PC-9 (cell line): ENCODE data around the gene SHROOM3. TPM values are rescaled to one million over a fixed set of nuclear protein-coding genes. Genes with fewer than 3 reads are reported as not detected.

Source experiments
- BruUV-seq: library from RNA; stranded (reverse); fragments of 400-500 nt; replicated peaks from 2 replicates; lab custom pipeline; 2021; lab: Mats Ljungman, UMichigan
- CTCF ChIA-PET: fragments of 300-600 bp; sonication (Branson Sonifier 250); formaldehyde crosslinking; loops from one replicate; lab custom pipeline; 2022; ENCODE audit warnings: antibody characterized with exemption; lab: Charles Lee
- POLR2A ChIA-PET: fragments of 300-600 bp; sonication (Branson Sonifier 250); formaldehyde crosslinking; loops from one replicate; lab custom pipeline; 2022; ENCODE audit warnings: antibody characterized with exemption; ENCODE audit not compliant: unreplicated experiment; lab: Charles Lee
- DNase-seq, 2 experiments: peaks; one replicate each; pipeline versions ENCODE4 v3.0.0 to v3.0.0-alpha.2; 2015 to 2022; ENCODE audit warnings: mixed read lengths in 1 of 2
- H2AFZ ChIP-seq: fragments of 200-600 bp; sonication (generic); 2 replicates; pipeline ENCODE4 v1.8.1; 2017; ENCODE audit warnings: antibody characterized with exemption
- H3F3A ChIP-seq: fragments of 200-600 bp; sonication (generic); 2 replicates; pipeline ENCODE4 v1.8.1; 2017; ENCODE audit warnings: antibody characterized with exemption, mild to moderate bottlenecking, low read depth; ENCODE audit not compliant: insufficient read depth
- H3K27ac ChIP-seq: fragments of 200-600 bp; sonication (generic); 2 replicates; pipeline ENCODE4 v1.6.1; 2016; ENCODE audit warnings: mixed run types
- H3K27me3 ChIP-seq: fragments of 200-600 bp; sonication (generic); 2 replicates; pipeline ENCODE4 v1.6.1; 2016; ENCODE audit warnings: low read depth, mixed run types; ENCODE audit not compliant: insufficient read depth
- H3K36me3 ChIP-seq: fragments of 200-600 bp; sonication (generic); 2 replicates; pipeline ENCODE4 v1.6.1; 2016; ENCODE audit warnings: low read depth, mixed run types
- H3K4me1 ChIP-seq: fragments of 200-600 bp; sonication (generic); replicated peaks from 2 replicates; pipeline ENCODE4 v1.6.1; 2016; ENCODE audit warnings: mixed run types; ENCODE audit not compliant: insufficient read depth
- H3K4me2 ChIP-seq: fragments of 200-600 bp; sonication (generic); 2 replicates; pipeline ENCODE4 v1.6.1; 2017; ENCODE audit warnings: mixed run types
- H3K4me3 ChIP-seq: fragments of 200-600 bp; sonication (generic); 2 replicates; pipeline ENCODE4 v1.6.1; 2016; ENCODE audit warnings: mixed run types
- H3K79me2 ChIP-seq: fragments of 200-600 bp; sonication (generic); 2 replicates; pipeline ENCODE4 v1.6.1; 2017; ENCODE audit warnings: low read depth, mixed run types
- H3K9me2 ChIP-seq: fragments of 200-600 bp; sonication (generic); 2 replicates; pipeline ENCODE4 v1.8.1; 2017; ENCODE audit warnings: mild to moderate bottlenecking; ENCODE audit not compliant: insufficient read depth
- H3K9me3 ChIP-seq: fragments of 200-600 bp; sonication (generic); 2 replicates; pipeline ENCODE4 v1.8.1; 2016; ENCODE audit warnings: low read depth; ENCODE audit not compliant: insufficient read depth
- H4K20me1 ChIP-seq: fragments of 200-600 bp; sonication (generic); 2 replicates; pipeline ENCODE4 v1.8.1; 2017; ENCODE audit not compliant: insufficient read depth
- CTCF ChIP-seq: fragments of 200-600 bp; sonication (generic); conservative IDR thresholded peaks from 2 replicates; pipeline ENCODE4 v1.6.1; 2017; ENCODE audit warnings: mixed run types, antibody characterized with exemption, mild to moderate bottlenecking, moderate library complexity
- EZH2 ChIP-seq: fragments of 200-600 bp; sonication (generic); IDR thresholded peaks from 2 replicates; pipeline ENCODE4 v1.8.0; 2017; ENCODE audit warnings: antibody characterized with exemption, low read depth
- intact Hi-C: fragments of 100-400 bp; cut with micrococcal nuclease; formaldehyde crosslinking; loops from one replicate; pipeline ENCODE4 v1.10.0; 2022; ENCODE audit not compliant: unreplicated experiment
- total RNA-seq: library from RNA; stranded (reverse); gene quantifications from 2 replicates; pipeline ENCODE4 v1.2.3, GENCODE V29; 2021

Gene SHROOM3
- total RNA-seq, 1 experiment from 2014 or later = 44.3 TPM

GRCh38 chr4:76738086-76738931 is 303.3 kb downstream of the SHROOM3 start:
- Histone ChIP-seq H3K9me3 (no peaks in the 10 kb centered on the region), H3K27me3 (no peaks in the 10 kb centered on the region), H3K36me3 (no peaks in the 10 kb centered on the region), H4K20me1 (no peaks in the 10 kb centered on the region), H2AFZ (no peak overlapping the region), H3K27ac (no peak overlapping the region), H3K4me3 (no peak overlapping the region), H3K4me2 (no peak overlapping the region), H3K9me2 (no peaks in the 10 kb centered on the region), H3F3A (no peaks in the 10 kb centered on the region), H3K4me1 (no peaks in the 10 kb centered on the region), H3K79me2 (0 out of 2 replicates have a peak, but pooled peaks cover 17% of the 10 kb centered on the region)
- CTCF ChIA-PET = no interaction called here
- POLR2A ChIA-PET = no interaction called here
- BruUV-seq = no TSS peak
- DNase-seq = no peak
- intact Hi-C loops = no loop called here
- no peak for TF ChIP-seq EZH2
- TF ChIP-seq CTCF = no peak

- Histone ChIP-seq H3K9me2 (no peaks in the 10 kb centered on the region), H3F3A (no peaks in the 10 kb centered on the region; the same call in 1 of the 2 replicates), H3K9me3 (no peaks in the 10 kb centered on the region), H2AFZ (no peak overlapping the region), H3K4me2 (no peak overlapping the region), H3K4me3 (no peak overlapping the region), H4K20me1 (peaks cover 7% of the 10 kb centered on the region; the same call in 1 of the 2 replicates), H3K4me1 (no peaks in the 10 kb centered on the region), H3K27ac (no peak overlapping the region), H3K27me3 (no peaks in the 10 kb centered on the region), H3K36me3 (no peaks in the 10 kb centered on the region; the same call in 1 of the 2 replicates), H3K79me2 (0 out of 2 replicates have a peak, but pooled peaks cover 17% of the 10 kb centered on the region)
- DNase-seq = no peak
- no TSS peak for BruUV-seq
- TF ChIP-seq CTCF (no peak), EZH2 (no peak)
- intact Hi-C loops = no loop called here
- POLR2A ChIA-PET = no interaction called here
- CTCF ChIA-PET = no interaction called here
Observed at GRCh38 chr4:76740192-76740591, 305.2 kb downstream of the SHROOM3 start.

- no TSS peak for BruUV-seq
- intact Hi-C loops = no loop called here
- no peak for DNase-seq
- no peak for TF ChIP-seq EZH2
- no peak for TF ChIP-seq CTCF
- POLR2A ChIA-PET = no interaction called here
- no peak overlapping the region for H3K4me2 ChIP-seq
- H4K20me1 ChIP-seq = peaks cover 7% of the 10 kb centered on the region; the same call in 1 of the 2 replicates
- H3K4me3 ChIP-seq = no peak overlapping the region
- CTCF ChIA-PET = no interaction called here
- H3K27ac ChIP-seq = no peak overlapping the region
- H3K79me2 ChIP-seq = peaks cover 24% of the 10 kb centered on the region; the same call in 1 of the 2 replicates
- H3K9me2 ChIP-seq = no peaks in the 10 kb centered on the region
- no peaks in the 10 kb centered on the region for H3K4me1 ChIP-seq
- H3F3A ChIP-seq = no peaks in the 10 kb centered on the region; the same call in 1 of the 2 replicates
- no peak overlapping the region for H2AFZ ChIP-seq
- no peaks in the 10 kb centered on the region for H3K27me3 ChIP-seq
- no peaks in the 10 kb centered on the region; the same call in 1 of the 2 replicates for H3K36me3 ChIP-seq
- no peaks in the 10 kb centered on the region for H3K9me3 ChIP-seq
Observed at GRCh38 chr4:76740866-76741662, 306.0 kb downstream of the SHROOM3 start.
